K562 (cell line): ENCODE measurements around the gene TRIO. TPM values are rescaled to one million over a fixed set of nuclear protein-coding genes. Genes with fewer than 3 reads are reported as not detected.

Experiments used
- ATAC-seq: fragments of 200-7000 bp; cut with Tn5 transposase; 3 replicates; pipeline ENCODE4 v1.9.1; 2020; ENCODE audit warnings: moderate library complexity
- BruUV-seq: library from RNA; stranded (reverse); fragments of 400-500 nt; replicated peaks from 2 replicates; lab custom pipeline; 2021; lab: Mats Ljungman, UMichigan
- CTCF ChIA-PET: fragments of 300-600 bp; formaldehyde crosslinking; extraction: SDS; loops from one replicate; lab custom pipeline; 2021; ENCODE audit warnings: low intra/inter-chr PET ratio; lab: Yijun Ruan, JAX
- POLR2A ChIA-PET: fragments of 300-600, 350-650 bp; sonication (Branson Sonifier 250); formaldehyde crosslinking; extraction: SDS; loops from one replicate; lab custom pipeline; 2021; ENCODE audit warnings: antibody characterized with exemption, inconsistent platforms; lab: Yijun Ruan, JAX
- DNase-seq, 4 experiments: peaks; one replicate each; pipeline versions ENCODE4 v3.0.0 to v3.0.0-alpha.2; 2011 to 2018; ENCODE audit warnings: low spot score in 3 of 4, mixed read lengths in 3 of 4; ENCODE audit errors: extremely low read depth in 1 of 4
- FAIRE-seq: peaks from 2 replicates; lab custom pipeline; 2011; peaks lifted over from hg19 to GRCh38; lab: Jason Lieb, UNC
- H2AFZ ChIP-seq: 2 replicates; pipeline ENCODE4 v1.6.0; 2011; ENCODE audit warnings: low read depth, low read length, control low read depth, inconsistent platforms
- H3K27ac ChIP-seq: fragments of 200-600 bp; 3 replicates; pipeline ENCODE4 v1.8.0; 2011; ENCODE audit warnings: low read depth, mild to moderate bottlenecking, control low read depth, inconsistent platforms, low read length, moderate library complexity, mixed read lengths; ENCODE audit errors: extremely low read depth
- H3K27me3 ChIP-seq, 2 experiments: fragments of 300-600 bp in 1 of 2; 2 replicates in 1 of 2; 3 replicates in 1 of 2; pipeline versions ENCODE4 v1.6.0 to v1.8.0; 2011; ENCODE audit warnings: inconsistent platforms in 2 of 2, low read length in 2 of 2, mild to moderate bottlenecking in 1 of 2, mixed read lengths in 1 of 2, moderate library complexity in 1 of 2; ENCODE audit not compliant: control insufficient read depth in 2 of 2, insufficient read depth in 2 of 2
- H3K36me3 ChIP-seq: fragments of 300-600 bp; 3 replicates; pipeline ENCODE4 v1.8.0; 2011; ENCODE audit warnings: mild to moderate bottlenecking, low read length, inconsistent platforms; ENCODE audit not compliant: control insufficient read depth, insufficient read depth
- H3K4me1 ChIP-seq, 2 experiments: fragments of 200-600 bp in 1 of 2; replicated peaks in 1 of 2; 2 replicates in 1 of 2; 3 replicates in 1 of 2; pipeline versions ENCODE4 v1.5.1 to v1.8.0; 2011; ENCODE audit warnings: inconsistent platforms in 2 of 2, low read length in 2 of 2, mild to moderate bottlenecking in 1 of 2, mixed read lengths in 1 of 2, moderate library complexity in 1 of 2; ENCODE audit not compliant: control insufficient read depth in 2 of 2, insufficient read depth in 2 of 2
- H3K4me2 ChIP-seq: 2 replicates; pipeline ENCODE4 v1.6.1; 2011; ENCODE audit warnings: low read length, control low read depth, inconsistent platforms, mixed read lengths; ENCODE audit not compliant: insufficient read depth
- H3K4me3 ChIP-seq: fragments of 200-600 bp; sonication (generic), shearing (Covaris generic); 2 replicates; pipeline ENCODE4 v1.5.1; 2016; ENCODE audit warnings: control low read depth, inconsistent platforms
- H3K79me2 ChIP-seq: fragments of 200-600 bp; 3 replicates; pipeline ENCODE4 v1.8.0; 2011; ENCODE audit warnings: low read length, inconsistent platforms; ENCODE audit not compliant: control insufficient read depth, insufficient read depth
- H3K9ac ChIP-seq, 2 experiments: 2 replicates each; pipeline versions ENCODE4 v1.6.0 to v1.6.1; 2011; ENCODE audit warnings: low read depth in 2 of 2, low read length in 2 of 2, control low read depth in 1 of 2, inconsistent platforms in 1 of 2, mild to moderate bottlenecking in 1 of 2, mixed read lengths in 1 of 2; ENCODE audit not compliant: insufficient read depth in 1 of 2
- H3K9me1 ChIP-seq: one replicate; pipeline ENCODE4 v1.6.0; 2011; ENCODE audit warnings: inconsistent platforms, mild to moderate bottlenecking, low read length, moderate library complexity; ENCODE audit not compliant: control insufficient read depth, insufficient read depth
- H3K9me3 ChIP-seq: replicated peaks from 2 replicates; pipeline ENCODE4 v1.5.1; 2011; ENCODE audit warnings: low read depth, low read length, inconsistent platforms; ENCODE audit not compliant: control insufficient read depth, insufficient read depth
- H4K20me1 ChIP-seq: replicated peaks from 2 replicates; pipeline ENCODE4 v1.6.1; 2011; ENCODE audit warnings: low read length, inconsistent platforms, mixed read lengths; ENCODE audit not compliant: control insufficient read depth, insufficient read depth
- KDM4B ChIP-seq, 2 experiments: fragments of 450-650 bp in 1 of 2; sonication (generic) in 1 of 2; IDR thresholded peaks; 2 replicates each; pipeline ENCODE4 v1.6.1; 2016 to 2017; ENCODE audit warnings: borderline replicate concordance in 2 of 2, antibody characterized with exemption in 1 of 2, low read depth in 1 of 2, mild to moderate bottlenecking in 1 of 2
- MTF1 ChIP-seq: fragments of 250-450 bp; sonication (Bioruptor Pico); IDR thresholded peaks from 2 replicates; pipeline ENCODE4 v1.9.0; 2021; ENCODE audit warnings: moderate library complexity, mild to moderate bottlenecking, inconsistent platforms, borderline replicate concordance
- NRF1 ChIP-seq, 2 experiments: fragments of 450-650 bp; IDR thresholded peaks in 1 of 2; conservative IDR thresholded peaks in 1 of 2; 2 replicates each; pipeline ENCODE4 v1.6.1; 2014; ENCODE audit warnings: mild to moderate bottlenecking in 2 of 2
- RAD21 ChIP-seq, 2 experiments: fragments of 250-450 bp in 1 of 2; fragments of 450-650 bp in 1 of 2; sonication (Bioruptor Pico) in 1 of 2; formaldehyde crosslinking in 1 of 2; IDR thresholded peaks in 1 of 2; conservative IDR thresholded peaks in 1 of 2; 2 replicates each; pipeline versions ENCODE4 v1.4.0 to v1.8.0; 2020 to 2022; ENCODE audit warnings: mild to moderate bottlenecking in 2 of 2, moderate library complexity in 1 of 2
- SMAD1 ChIP-seq: fragments of 150-350 bp; IDR thresholded peaks from 2 replicates; pipeline ENCODE4 v1.6.1; 2014; ENCODE audit warnings: low read length, low read depth; ENCODE audit not compliant: partially characterized antibody
- TAF15 ChIP-seq: fragments of 200-400 bp; formaldehyde crosslinking; IDR thresholded peaks from 2 replicates; pipeline ENCODE4 v1.6.1; 2017; ENCODE audit warnings: mild to moderate bottlenecking, low read depth, low read length, moderate library complexity
- ZNF146 ChIP-seq: IDR thresholded peaks from one replicate; pipeline ENCODE4 v1.6.1; 2018; ENCODE audit warnings: missing compliant biosample characterization; ENCODE audit not compliant: unreplicated experiment
- ZNF197 ChIP-seq: fragments of 200-800 bp; sonication (Bioruptor generic); IDR thresholded peaks from 2 replicates; pipeline ENCODE4 v1.6.1; 2016; ENCODE audit warnings: low read depth, missing genetic modification characterization, missing compliant biosample characterization
- WGBS: fragments of 100-300 bp; shearing (Covaris generic); methylation state at CpG from one replicate; pipeline ENCODE4 v1.1.6; 2016; ENCODE audit warnings: low coverage, mixed read lengths; ENCODE audit not compliant: insufficient coverage; ENCODE audit errors: missing lambda C conversion rate; 5-methylcytosine and 5-hydroxymethylcytosine counted together
- in situ Hi-C: fragments of 300-500 bp; cut with MboI; formaldehyde crosslinking; loops from 4 replicates; pipeline ENCODE4 v1.15.0; 2018; ENCODE audit warnings: inconsistent platforms, mixed read lengths
- intact Hi-C: fragments of 100-400 bp; cut with micrococcal nuclease; formaldehyde crosslinking; loops from 2 replicates; pipeline ENCODE4 v1.14.2; 2022
- polyA plus RNA-seq, 8 experiments: library from polyadenylated mRNA; depleted of rRNA in 4 of 8; stranded (reverse) in 5 of 8; unstranded in 3 of 8; fragments of >200 nt; fragmentation: Nextera tagmentation in 2 of 8; fragmentation: Illumina TruSeq in 1 of 8; extraction: Ambion mirVana in 2 of 8; extraction: Trizol in 1 of 8; gene quantifications; 2 replicates each; pipeline versions ENCODE4 v1.2.1 to v1.2.3, GENCODE V29; 2011 to 2014; ENCODE audit warnings: inconsistent platforms in 1 of 8, missing spikeins in 1 of 8
- total RNA-seq, 7 experiments: library from RNA; depleted of rRNA in 6 of 7; stranded (reverse); fragments of >200 nt in 6 of 7; fragmentation: Illumina TruSeq in 2 of 7; extraction: Trizol in 2 of 7; gene quantifications; 2 replicates each; pipeline versions ENCODE4 v1.2.1 to v1.2.3, GENCODE V29; 2011 to 2021; ENCODE audit warnings: low replicate concordance in 1 of 7
- TF ChIP-seq, protein P1 (sequence below): fragments of 450-650 bp; formaldehyde crosslinking; conservative IDR thresholded peaks from 2 replicates; pipeline ENCODE4 v1.4.0; 2022; ENCODE audit warnings: mild to moderate bottlenecking, missing genetic modification characterization
- TF ChIP-seq, protein P2 (sequence below): sonication (generic); formaldehyde crosslinking; IDR thresholded peaks from 2 replicates; pipeline ENCODE4 v1.9.0; 2022; ENCODE audit warnings: mild to moderate bottlenecking, missing genetic modification reagents
- TF ChIP-seq, protein P3 (sequence below): fragments of 450-650 bp; IDR thresholded peaks from 2 replicates; pipeline ENCODE4 v1.6.1; 2017; ENCODE audit warnings: antibody characterized with exemption

TRIO gene
- total and polyA plus RNA-seq, 9 of the 15 experiments (the other 6 are each of a cell fraction or from before 2014, with no cell fraction given), result 0.24 to 5.0 (median 1.1) TPM

- 0% methylated on average over 5 of the region's 5 CpGs for WGBS
- Histone ChIP-seq H3K4me3 (no peak overlapping the region), H3K36me3 (no peaks in the 10 kb centered on the region), H3K9me1 (no peaks in the 10 kb centered on the region), H3K4me2 (no peak overlapping the region), H4K20me1 (0 out of 2 replicates have a peak, but pooled peaks cover 3% of the 10 kb centered on the region), H3K9me3 (no peaks in the 10 kb centered on the region), H3K4me1 (no peaks in the 10 kb centered on the region), H2AFZ (no peak overlapping the region), H3K27ac (no peak overlapping the region), H3K79me2 (no peaks in the 10 kb centered on the region), H3K27me3 (peaks cover 9 to 27% of the 10 kb centered on the region in 2 experiments; a peak in 3 of 5 replicates), H3K9ac (no peak overlapping the region)
- in situ Hi-C loops, result no loop called here
- FAIRE-seq (no peak), DNase-seq (no peak), ATAC-seq (no peak)
- no TSS peak for BruUV-seq
- no peak for TF ChIP-seq RAD21 (CRISPR knock-in tag; conservative IDR thresholded peaks at IDR 0.05 in 1 of 2, IDR thresholded peaks at IDR 0.05 in 1 of 2)
- TF ChIP-seq KDM4B (IDR thresholded peaks at IDR 0.05; ENCODE audit: borderline replicate concordance in 2 of 2, low read depth in 1 of 2), result no peak
- intact Hi-C loops, result no loop called here
- ChIA-PET CTCF (no interaction called here), POLR2A (no interaction called here)
Observed at GRCh38 chr5:14187660-14188059, 44.5 kb downstream of the TRIO start.

DNA sequence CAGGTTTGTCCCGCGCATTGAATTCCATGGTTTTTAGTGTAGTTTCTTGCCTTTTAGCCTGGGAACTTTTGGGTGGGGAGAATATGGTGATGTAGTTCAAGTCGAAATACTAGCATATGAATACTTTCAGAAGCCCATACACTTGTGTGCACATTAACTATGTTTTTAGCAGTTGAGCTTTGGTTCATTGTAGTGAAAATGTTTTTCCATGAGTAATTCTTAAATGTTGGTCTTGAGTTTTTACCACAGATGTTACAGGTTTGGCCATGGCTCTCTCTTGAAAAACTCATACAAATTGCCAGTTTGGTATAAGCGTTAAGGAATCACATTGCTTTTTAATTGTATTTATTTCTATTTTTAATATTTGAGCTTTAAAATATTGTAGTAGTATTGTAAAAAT lies 45.6 kb downstream of the TRIO start:
- CTCF ChIA-PET, result no interaction called here
- intact Hi-C loops, result no loop called here
- no TSS peak for BruUV-seq
- DNase-seq (no peak), ATAC-seq (no peak), FAIRE-seq (no peak)
- Histone ChIP-seq H3K4me2 (no peak overlapping the region), H3K4me3 (no peak overlapping the region), H3K9ac (no peak overlapping the region), H3K9me1 (no peaks in the 10 kb centered on the region), H3K9me3 (no peaks in the 10 kb centered on the region), H3K27ac (no peak overlapping the region), H4K20me1 (peaks cover 2% of the 10 kb centered on the region; the same call in 1 of the 2 replicates), H3K4me1 (no peaks in the 10 kb centered on the region), H3K36me3 (no peaks in the 10 kb centered on the region), H3K27me3 (peaks cover 9 to 23% of the 10 kb centered on the region in 2 experiments; a peak in 3 of 5 replicates), H3K79me2 (no peaks in the 10 kb centered on the region), H2AFZ (no peak overlapping the region)
- 9% methylated on average over 4 of the region's 4 CpGs for WGBS
- in situ Hi-C loops, result no loop called here
- POLR2A ChIA-PET, result no interaction called here
- TF ChIP-seq, protein P1, sequence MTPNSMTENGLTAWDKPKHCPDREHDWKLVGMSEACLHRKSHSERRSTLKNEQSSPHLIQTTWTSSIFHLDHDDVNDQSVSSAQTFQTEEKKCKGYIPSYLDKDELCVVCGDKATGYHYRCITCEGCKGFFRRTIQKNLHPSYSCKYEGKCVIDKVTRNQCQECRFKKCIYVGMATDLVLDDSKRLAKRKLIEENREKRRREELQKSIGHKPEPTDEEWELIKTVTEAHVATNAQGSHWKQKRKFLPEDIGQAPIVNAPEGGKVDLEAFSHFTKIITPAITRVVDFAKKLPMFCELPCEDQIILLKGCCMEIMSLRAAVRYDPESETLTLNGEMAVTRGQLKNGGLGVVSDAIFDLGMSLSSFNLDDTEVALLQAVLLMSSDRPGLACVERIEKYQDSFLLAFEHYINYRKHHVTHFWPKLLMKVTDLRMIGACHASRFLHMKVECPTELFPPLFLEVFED (CRISPR knock-in tag), result no peak
- TF ChIP-seq TAF15 (no peak), ZNF197 (CRISPR knock-in tag) (no peak), SMAD1 (no peak), NRF1 (conservative IDR thresholded peaks at IDR 0.05 in 1 of 2, IDR thresholded peaks at IDR 0.05 in 1 of 2) (no peak), ZNF146 (no peak), MTF1 (CRISPR knock-in tag) (no peak)
- TF ChIP-seq, protein P2, sequence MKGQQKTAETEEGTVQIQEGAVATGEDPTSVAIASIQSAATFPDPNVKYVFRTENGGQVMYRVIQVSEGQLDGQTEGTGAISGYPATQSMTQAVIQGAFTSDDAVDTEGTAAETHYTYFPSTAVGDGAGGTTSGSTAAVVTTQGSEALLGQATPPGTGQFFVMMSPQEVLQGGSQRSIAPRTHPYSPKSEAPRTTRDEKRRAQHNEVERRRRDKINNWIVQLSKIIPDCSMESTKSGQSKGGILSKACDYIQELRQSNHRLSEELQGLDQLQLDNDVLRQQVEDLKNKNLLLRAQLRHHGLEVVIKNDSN, result no peak
- TF ChIP-seq, protein P3, sequence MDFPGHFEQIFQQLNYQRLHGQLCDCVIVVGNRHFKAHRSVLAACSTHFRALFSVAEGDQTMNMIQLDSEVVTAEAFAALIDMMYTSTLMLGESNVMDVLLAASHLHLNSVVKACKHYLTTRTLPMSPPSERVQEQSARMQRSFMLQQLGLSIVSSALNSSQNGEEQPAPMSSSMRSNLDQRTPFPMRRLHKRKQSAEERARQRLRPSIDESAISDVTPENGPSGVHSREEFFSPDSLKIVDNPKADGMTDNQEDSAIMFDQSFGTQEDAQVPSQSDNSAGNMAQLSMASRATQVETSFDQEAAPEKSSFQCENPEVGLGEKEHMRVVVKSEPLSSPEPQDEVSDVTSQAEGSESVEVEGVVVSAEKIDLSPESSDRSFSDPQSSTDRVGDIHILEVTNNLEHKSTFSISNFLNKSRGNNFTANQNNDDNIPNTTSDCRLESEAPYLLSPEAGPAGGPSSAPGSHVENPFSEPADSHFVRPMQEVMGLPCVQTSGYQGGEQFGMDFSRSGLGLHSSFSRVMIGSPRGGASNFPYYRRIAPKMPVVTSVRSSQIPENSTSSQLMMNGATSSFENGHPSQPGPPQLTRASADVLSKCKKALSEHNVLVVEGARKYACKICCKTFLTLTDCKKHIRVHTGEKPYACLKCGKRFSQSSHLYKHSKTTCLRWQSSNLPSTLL, result no peak
